ENCODE results near the gene TUT7.

The TUT7 gene

GRCh38 chr9:86275962-86276361 is 78.2 kb downstream of the TUT7 start:
- Histone ChIP-seq H3K27me3 (ENCODE audit: control insufficient read depth, insufficient read depth, low read length) (no peaks in the 10 kb centered on the region), H3K36me3 (ENCODE audit: control insufficient read depth, insufficient read depth, low read length) (peaks cover 6% of the 10 kb centered on the region), H3K9me3 (ENCODE audit: control insufficient read depth, insufficient read depth, low read length) (no peaks in the 10 kb centered on the region), H3K4me1 (ENCODE audit: control insufficient read depth, insufficient read depth, low read length) (no peaks in the 10 kb centered on the region), H3K9ac (ENCODE audit: low read depth, low read length) (no peak overlapping the region), H3K4me3 (ENCODE audit: low read depth, low read length) (no peak overlapping the region)

DNA sequence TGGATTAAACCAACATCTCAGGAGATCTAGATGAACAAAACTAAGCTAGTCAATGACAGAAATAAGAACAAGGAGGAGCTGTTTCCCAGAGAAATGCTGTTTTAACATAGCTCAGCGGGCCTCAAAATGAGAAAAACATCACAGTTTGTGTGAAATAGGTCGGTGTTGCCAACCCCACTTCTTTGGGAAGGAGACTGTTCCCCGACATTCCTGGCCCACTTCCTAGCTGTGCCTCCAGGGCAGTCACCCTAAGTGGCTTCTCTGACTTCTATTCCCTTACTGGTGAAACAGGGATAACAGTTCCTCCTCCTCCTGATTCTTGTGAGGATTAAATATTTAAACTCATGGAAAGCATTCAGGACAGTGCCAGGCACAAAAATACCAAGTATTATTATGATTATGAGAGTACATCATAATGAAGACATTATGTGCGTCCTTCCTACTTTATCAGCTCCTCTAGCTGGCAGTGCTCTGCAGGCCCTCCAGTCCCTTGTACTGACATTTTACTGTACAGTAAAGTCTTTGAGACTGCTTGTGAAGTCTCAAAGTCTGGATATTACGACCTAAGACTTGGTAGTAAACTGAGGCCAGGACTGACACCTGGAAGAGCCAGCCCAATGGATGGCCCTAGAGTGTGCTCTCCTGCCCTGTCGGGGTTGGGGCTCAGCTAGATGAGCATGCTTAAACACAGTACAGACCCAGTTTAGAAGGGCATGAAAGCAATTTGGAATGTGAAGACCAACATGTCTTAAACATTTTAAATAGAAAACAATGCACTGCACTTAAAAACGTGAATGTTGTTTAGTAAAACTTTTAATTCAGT is 79.2 kb downstream of the TUT7 start:
- H3K4me3 ChIP-seq (ENCODE audit: low read depth, low read length) = no peak overlapping the region
- no peaks in the 10 kb centered on the region for H3K4me1 ChIP-seq (ENCODE audit: control insufficient read depth, insufficient read depth, low read length)
- no peaks in the 10 kb centered on the region for H3K27me3 ChIP-seq (ENCODE audit: control insufficient read depth, insufficient read depth, low read length)
- H3K9ac ChIP-seq (ENCODE audit: low read depth, low read length) = no peak overlapping the region
- H3K9me3 ChIP-seq (ENCODE audit: control insufficient read depth, insufficient read depth, low read length) = no peaks in the 10 kb centered on the region
- H3K36me3 ChIP-seq (ENCODE audit: control insufficient read depth, insufficient read depth, low read length) = peaks cover 6% of the 10 kb centered on the region

- no peak overlapping the region for H3K4me3 ChIP-seq (ENCODE audit: low read depth, low read length)
- no peaks in the 10 kb centered on the region for H3K4me1 ChIP-seq (ENCODE audit: control insufficient read depth, insufficient read depth, low read length)
- H3K9ac ChIP-seq (ENCODE audit: low read depth, low read length) = no peak overlapping the region
- no peaks in the 10 kb centered on the region for H3K27me3 ChIP-seq (ENCODE audit: control insufficient read depth, insufficient read depth, low read length)
- H3K36me3 ChIP-seq (ENCODE audit: control insufficient read depth, insufficient read depth, low read length) = peaks cover 6% of the 10 kb centered on the region
- H3K9me3 ChIP-seq (ENCODE audit: control insufficient read depth, insufficient read depth, low read length) = no peaks in the 10 kb centered on the region
Observed at GRCh38 chr9:86272221-86272620, 82.0 kb downstream of the TUT7 start.

GRCh38 chr9:86263876-86264275 is 90.3 kb downstream of the TUT7 start:
- no peaks in the 10 kb centered on the region for H3K27me3 ChIP-seq (ENCODE audit: control insufficient read depth, insufficient read depth, low read length)

DNA sequence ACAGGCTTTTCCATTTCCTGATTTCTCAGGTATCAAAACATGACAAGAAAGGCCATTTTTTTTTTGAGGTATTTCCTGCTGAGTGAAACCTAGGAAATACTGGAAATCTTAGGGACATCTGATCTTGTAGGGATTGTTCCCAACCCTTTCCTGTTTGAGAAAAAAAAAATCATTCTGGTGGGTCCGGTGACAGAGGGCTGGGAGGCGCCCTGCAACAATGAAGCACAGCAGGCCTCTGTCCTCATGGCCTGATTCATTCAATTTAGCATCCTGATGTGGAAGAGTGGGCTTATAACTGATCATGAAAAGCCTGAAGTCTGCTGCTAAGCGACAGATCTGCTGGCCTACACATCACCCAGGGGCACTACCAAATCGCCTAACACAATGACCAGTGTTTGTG is 91.7 kb downstream of the TUT7 start:
- peaks cover 12% of the 10 kb centered on the region for H3K36me3 ChIP-seq (ENCODE audit: control insufficient read depth, insufficient read depth, low read length)
- no peaks in the 10 kb centered on the region for H3K4me1 ChIP-seq (ENCODE audit: control insufficient read depth, insufficient read depth, low read length)
- no peak overlapping the region for H3K4me3 ChIP-seq (ENCODE audit: low read depth, low read length)
- no peaks in the 10 kb centered on the region for H3K9me3 ChIP-seq (ENCODE audit: control insufficient read depth, insufficient read depth, low read length)
- no peak overlapping the region for H3K9ac ChIP-seq (ENCODE audit: low read depth, low read length)
- no peaks in the 10 kb centered on the region for H3K27me3 ChIP-seq (ENCODE audit: control insufficient read depth, insufficient read depth, low read length)

More at GRCh38 chr9:86263876-86264275, 90.3 kb downstream of the TUT7 start:
- Histone ChIP-seq H3K4me1 (ENCODE audit: control insufficient read depth, insufficient read depth, low read length) (no peaks in the 10 kb centered on the region), H3K36me3 (ENCODE audit: control insufficient read depth, insufficient read depth, low read length) (peaks cover 12% of the 10 kb centered on the region), H3K9me3 (ENCODE audit: control insufficient read depth, insufficient read depth, low read length) (no peaks in the 10 kb centered on the region), H3K9ac (ENCODE audit: low read depth, low read length) (no peak overlapping the region), H3K4me3 (ENCODE audit: low read depth, low read length) (no peak overlapping the region)

- Histone ChIP-seq H3K36me3 (ENCODE audit: control insufficient read depth, insufficient read depth, low read length) (peaks cover 12% of the 10 kb centered on the region), H3K9me3 (ENCODE audit: control insufficient read depth, insufficient read depth, low read length) (no peaks in the 10 kb centered on the region), H3K9ac (ENCODE audit: low read depth, low read length) (no peak within 1 kb of the TSS), H3K27me3 (ENCODE audit: control insufficient read depth, insufficient read depth, low read length) (no peaks in the 10 kb centered on the region), H3K4me1 (ENCODE audit: control insufficient read depth, insufficient read depth, low read length) (no peaks in the 10 kb centered on the region), H3K4me3 (ENCODE audit: low read depth, low read length) (no peak within 1 kb of the TSS)
Observed at GRCh38 chr9:86259557-86259956, 94.7 kb downstream of the TUT7 start, which contains the start of gene C9orf153. TSS of gene C9orf153 (minus strand) at chr9:86259657. CDS start at chr9:86229603, 30,054 bp downstream.

DNA sequence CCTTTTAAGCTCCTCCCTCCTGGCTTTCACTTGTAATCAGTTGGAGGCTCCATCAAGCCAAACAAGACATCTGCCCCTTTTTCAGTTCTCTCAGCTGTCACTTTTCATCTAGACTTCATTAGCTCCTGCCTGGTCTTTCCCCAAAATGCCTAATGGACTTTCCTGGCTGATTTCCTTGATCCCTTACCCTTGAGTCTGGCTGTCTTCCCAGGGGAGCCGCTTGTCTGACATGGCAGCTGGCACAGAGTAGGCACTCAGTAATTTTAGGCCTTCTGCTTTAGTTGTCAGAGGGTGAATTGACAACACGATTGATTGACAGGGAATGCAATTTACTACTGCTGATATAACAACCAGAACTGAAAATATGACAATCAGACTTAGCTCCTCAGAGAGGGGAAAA is 96.8 kb downstream of the TUT7 start:
- Histone ChIP-seq H3K27me3 (ENCODE audit: control insufficient read depth, insufficient read depth, low read length) (no peaks in the 10 kb centered on the region), H3K9ac (ENCODE audit: low read depth, low read length) (no peak overlapping the region), H3K36me3 (ENCODE audit: control insufficient read depth, insufficient read depth, low read length) (no peaks in the 10 kb centered on the region), H3K9me3 (ENCODE audit: control insufficient read depth, insufficient read depth, low read length) (no peaks in the 10 kb centered on the region), H3K4me3 (ENCODE audit: low read depth, low read length) (no peak overlapping the region), H3K4me1 (ENCODE audit: control insufficient read depth, insufficient read depth, low read length) (no peaks in the 10 kb centered on the region)

GRCh38 chr9:86256653-86257052 is 97.6 kb downstream of the TUT7 start:
- Histone ChIP-seq H3K36me3 (ENCODE audit: control insufficient read depth, insufficient read depth, low read length) (no peaks in the 10 kb centered on the region), H3K9me3 (ENCODE audit: control insufficient read depth, insufficient read depth, low read length) (no peaks in the 10 kb centered on the region), H3K9ac (ENCODE audit: low read depth, low read length) (no peak overlapping the region), H3K4me1 (ENCODE audit: control insufficient read depth, insufficient read depth, low read length) (no peaks in the 10 kb centered on the region), H3K27me3 (ENCODE audit: control insufficient read depth, insufficient read depth, low read length) (no peaks in the 10 kb centered on the region), H3K4me3 (ENCODE audit: low read depth, low read length) (no peak overlapping the region)

DNA sequence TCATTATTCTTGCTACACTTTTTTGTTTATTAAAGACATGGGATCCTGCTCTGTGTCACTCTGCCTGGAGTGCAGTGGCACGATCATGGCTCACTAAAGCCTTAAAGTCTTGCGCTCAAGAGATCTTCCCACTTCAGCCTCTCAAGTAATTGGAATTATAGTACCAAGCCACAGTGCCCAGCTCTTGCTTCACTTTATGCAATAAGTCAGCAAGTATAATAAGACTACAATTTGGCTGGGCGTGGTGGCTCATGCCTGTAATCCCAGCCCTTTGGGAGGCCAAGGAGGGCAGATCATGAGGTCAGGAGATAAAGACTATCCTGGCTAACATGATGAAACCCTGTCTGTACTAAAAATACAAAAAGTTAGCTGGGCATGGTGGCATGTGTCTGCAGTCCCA is 100.6 kb downstream of the TUT7 start:
- Histone ChIP-seq H3K9me3 (ENCODE audit: control insufficient read depth, insufficient read depth, low read length) (no peaks in the 10 kb centered on the region), H3K36me3 (ENCODE audit: control insufficient read depth, insufficient read depth, low read length) (no peaks in the 10 kb centered on the region), H3K9ac (ENCODE audit: low read depth, low read length) (no peak overlapping the region)

DNA sequence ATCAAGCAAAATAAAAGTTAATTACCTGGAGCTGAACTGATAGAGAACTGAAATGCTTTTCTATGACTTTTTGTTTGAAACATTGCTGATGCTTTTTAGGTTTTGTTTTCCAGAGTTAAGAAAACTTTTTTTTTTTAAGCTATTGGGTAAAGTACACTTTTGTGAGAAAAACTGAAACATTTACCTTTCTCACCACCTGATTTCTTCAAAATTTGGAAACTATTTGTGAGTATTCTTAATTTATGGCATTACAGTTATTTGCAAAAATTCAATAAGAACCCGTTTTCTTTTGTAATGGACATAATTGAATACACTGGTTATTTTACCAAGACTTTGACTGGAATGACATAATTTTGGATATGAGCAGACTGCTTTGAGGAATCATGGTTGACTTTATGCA is 101.3 kb downstream of the TUT7 start:
- Histone ChIP-seq H3K4me1 (ENCODE audit: control insufficient read depth, insufficient read depth, low read length) (no peaks in the 10 kb centered on the region), H3K4me3 (ENCODE audit: low read depth, low read length) (no peak overlapping the region), H3K36me3 (ENCODE audit: control insufficient read depth, insufficient read depth, low read length) (no peaks in the 10 kb centered on the region), H3K9me3 (ENCODE audit: control insufficient read depth, insufficient read depth, low read length) (no peaks in the 10 kb centered on the region), H3K27me3 (ENCODE audit: control insufficient read depth, insufficient read depth, low read length) (no peaks in the 10 kb centered on the region), H3K9ac (ENCODE audit: low read depth, low read length) (no peak overlapping the region)

More for the DNA sequence above, 100.6 kb downstream of the TUT7 start:
- Histone ChIP-seq H3K4me3 (ENCODE audit: low read depth, low read length) (no peak overlapping the region), H3K27me3 (ENCODE audit: control insufficient read depth, insufficient read depth, low read length) (no peaks in the 10 kb centered on the region), H3K4me1 (ENCODE audit: control insufficient read depth, insufficient read depth, low read length) (no peaks in the 10 kb centered on the region)

- no peaks in the 10 kb centered on the region for H3K36me3 ChIP-seq (ENCODE audit: control insufficient read depth, insufficient read depth, low read length)
- H3K4me1 ChIP-seq (ENCODE audit: control insufficient read depth, insufficient read depth, low read length) = peaks cover 7% of the 10 kb centered on the region
- no peaks in the 10 kb centered on the region for H3K27me3 ChIP-seq (ENCODE audit: control insufficient read depth, insufficient read depth, low read length)
Observed at GRCh38 chr9:86250123-86250522, 104.1 kb downstream of the TUT7 start.

DNA sequence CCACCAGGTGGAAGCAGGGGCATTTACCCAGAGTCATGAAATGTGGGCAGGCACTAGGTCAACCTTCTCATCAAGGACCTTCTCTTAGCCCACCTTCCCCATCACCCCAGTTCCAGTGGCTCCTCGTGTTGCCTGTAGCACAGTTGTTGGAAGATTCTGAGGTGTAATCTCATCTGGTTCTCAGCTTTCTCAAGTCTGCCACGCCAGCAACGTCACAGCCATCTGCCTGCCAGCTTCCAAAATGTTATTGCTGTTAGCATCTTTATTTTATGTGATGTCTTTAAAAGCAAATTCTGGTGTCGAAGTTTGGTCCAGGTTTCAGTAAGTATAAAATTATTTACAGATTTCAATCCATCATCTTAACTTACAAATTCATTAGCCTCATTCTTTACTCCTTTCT is 105.5 kb downstream of the TUT7 start:
- peaks cover 7% of the 10 kb centered on the region for H3K4me1 ChIP-seq (ENCODE audit: control insufficient read depth, insufficient read depth, low read length)
- no peak overlapping the region for H3K4me3 ChIP-seq (ENCODE audit: low read depth, low read length)
- H3K9me3 ChIP-seq (ENCODE audit: control insufficient read depth, insufficient read depth, low read length) = no peaks in the 10 kb centered on the region
- H3K36me3 ChIP-seq (ENCODE audit: control insufficient read depth, insufficient read depth, low read length) = no peaks in the 10 kb centered on the region
- H3K9ac ChIP-seq (ENCODE audit: low read depth, low read length) = no peak overlapping the region
- no peaks in the 10 kb centered on the region for H3K27me3 ChIP-seq (ENCODE audit: control insufficient read depth, insufficient read depth, low read length)

More at GRCh38 chr9:86250123-86250522, 104.1 kb downstream of the TUT7 start:
- H3K9ac ChIP-seq (ENCODE audit: low read depth, low read length) = no peak overlapping the region
- no peak overlapping the region for H3K4me3 ChIP-seq (ENCODE audit: low read depth, low read length)
- H3K9me3 ChIP-seq (ENCODE audit: control insufficient read depth, insufficient read depth, low read length) = no peaks in the 10 kb centered on the region

All from iPS-15b (cell line).